Lower leg skin (tissue), 4 donors: Measurements from ENCODE around the gene ITGA2. TPM values are rescaled to one million over a fixed set of nuclear protein-coding genes. Genes with fewer than 3 reads are reported as not detected.

Source experiments
- DNase-seq, 2 donors: peaks; one replicate each; pipeline ENCODE4 v3.0.0-alpha.2; 2019; ENCODE audit warnings: low spot score in 2 of 2
- H3K4me3 ChIP-seq: fragments of 200-600 bp; sonication (generic); 2 replicates; pipeline ENCODE4 v1.5.1; 2017; ENCODE audit warnings: mild to moderate bottlenecking, low read depth; ENCODE audit not compliant: poor library complexity, severe bottlenecking
- CTCF ChIP-seq, 3 donors: fragments of 450-650 bp; IDR thresholded peaks; one replicate each; pipeline ENCODE4 v1.5.1; 2016; ENCODE audit warnings: antibody characterized with exemption in 3 of 3, mild to moderate bottlenecking in 3 of 3, moderate library complexity in 2 of 3
- POLR2A ChIP-seq, 2 donors: fragments of 450-650 bp; IDR thresholded peaks; one replicate each; pipeline ENCODE4 v1.6.1; 2016 to 2017; ENCODE audit warnings: antibody characterized with exemption in 2 of 2, mild to moderate bottlenecking in 1 of 2, moderate library complexity in 1 of 2
- whole genome bisulfite sequencing, 2 donors: methylation state at CpG; one replicate each; pipeline ENCODE4 v1.1.5; 2018; 5-methylcytosine and 5-hydroxymethylcytosine counted together
- intact Hi-C: fragments of 100-400 bp; cut with DNase I; formaldehyde crosslinking; loops from one replicate; pipeline ENCODE4 v1.15.0; 2023; ENCODE audit warnings: low total_unique reads
- total RNA-seq, 4 donors: library from RNA; depleted of rRNA; stranded (reverse); fragments of >200 nt; gene quantifications; one replicate each; pipeline ENCODE4 v1.1.0, GENCODE V29; 2016

ITGA2 gene
- total RNA-seq, 4 donors from 2014 or later: 28.6 to 36.7 (median 34.1) TPM

GRCh38 chr5:52947851-52948250 lies 41.3 kb upstream of the ITGA2 start:
- no peak for DNase-seq
- TF ChIP-seq CTCF (IDR thresholded peaks at IDR 0.05): no peak
- no peak for TF ChIP-seq POLR2A (IDR thresholded peaks at IDR 0.05)
- H3K4me3 ChIP-seq: no peak overlapping the region
- intact Hi-C loops: loop anchor here (5.0 kb wide), 1 partner anchor 149 kb away; no protein-coding TSS in a partner anchor

- TF ChIP-seq POLR2A (IDR thresholded peaks at IDR 0.05) (no peak), CTCF (IDR thresholded peaks at IDR 0.05) (peak in 1 of 3 donors; percentile 72)
- no peak overlapping the region for H3K4me3 ChIP-seq
- 25 to 38% methylated on average over 1 of the region's 1 CpG for WGBS, 2 donors
- peak in 1 of 2 donors; percentile 69 for DNase-seq
- intact Hi-C loops: loop anchor here (5.0 kb wide), 1 partner anchor 149 kb away; no protein-coding TSS in a partner anchor
Measured at GRCh38 chr5:52948418-52949076, 40.6 kb upstream of the ITGA2 start.

GRCh38 chr5:52950686-52951085 lies 38.5 kb upstream of the ITGA2 start:
- TF ChIP-seq POLR2A (IDR thresholded peaks at IDR 0.05) (no peak), CTCF (IDR thresholded peaks at IDR 0.05) (no peak)
- H3K4me3 ChIP-seq: no peak overlapping the region
- intact Hi-C loops: no loop called here
- 50 to 56% methylated on average over 3 of the region's 3 CpGs for WGBS, 2 donors
- no peak for DNase-seq

GRCh38 chr5:52952483-52952882 lies 36.7 kb upstream of the ITGA2 start:
- intact Hi-C loops: no loop called here
- WGBS, 2 donors: 94 to 97% methylated on average over 1 of the region's 1 CpG
- DNase-seq: no peak
- H3K4me3 ChIP-seq: no peak overlapping the region
- TF ChIP-seq CTCF (IDR thresholded peaks at IDR 0.05) (no peak), POLR2A (IDR thresholded peaks at IDR 0.05) (no peak)

GRCh38 chr5:52956014-52956413 lies 33.1 kb upstream of the ITGA2 start:
- intact Hi-C loops: no loop called here
- TF ChIP-seq POLR2A (IDR thresholded peaks at IDR 0.05) (no peak), CTCF (IDR thresholded peaks at IDR 0.05) (no peak)
- 89 to 92% methylated on average over 4 of the region's 4 CpGs for WGBS, 2 donors
- no peak for DNase-seq
- H3K4me3 ChIP-seq: no peak overlapping the region
